Measurements from ENCODE around the gene TIAM1. TPM values are rescaled to one million over a fixed set of nuclear protein-coding genes. Genes with fewer than 3 reads are reported as not detected.

TIAM1 gene
- total and polyA plus RNA-seq, 12 donors: 6.5 to 33.3 (median 15.9) TPM

DNA sequence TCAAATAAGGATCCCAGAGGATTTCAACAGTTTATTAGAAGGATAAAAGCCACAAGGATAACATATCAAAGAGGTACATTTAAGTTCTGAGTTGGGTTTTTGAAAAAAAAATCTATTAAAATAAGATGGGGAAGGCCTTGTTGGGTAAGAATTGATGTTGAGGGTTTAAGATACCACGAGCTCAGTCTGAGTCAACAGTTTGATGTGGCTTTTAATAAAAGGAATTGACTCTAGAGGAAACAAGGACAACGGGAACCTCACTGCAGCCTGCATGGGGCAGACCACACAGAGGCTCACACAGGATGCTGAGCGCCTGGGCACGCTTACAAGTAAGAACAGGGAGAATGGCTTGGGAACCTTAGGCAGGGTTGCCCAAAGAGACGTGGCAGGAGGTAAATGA is 107.5 kb downstream of the TIAM1 start:
- H3K27me3 ChIP-seq: no peaks in the 10 kb centered on the region
- DNase-seq: no peak
- no peak overlapping the region for H3K27ac ChIP-seq
- no peaks in the 10 kb centered on the region for H3K9me3 ChIP-seq (replicated peaks in 1 of 3)
- H3K4me1 ChIP-seq (replicated peaks in 1 of 2): no peaks in the 10 kb centered on the region
- H3K4me3 ChIP-seq: no peak overlapping the region
- intact Hi-C loops (cut with DNase I): no loop called here
- TF ChIP-seq CTCF (IDR thresholded peaks at IDR 0.05): no peak
- TF ChIP-seq POLR2A (IDR thresholded peaks at IDR 0.05): no peak
- H3K36me3 ChIP-seq (replicated peaks in 1 of 2): no peaks in the 10 kb centered on the region
- 78 to 89% (median 81%) methylated on average over 5 of the region's 5 CpGs for WGBS, 4 donors

- DNase-seq: no peak
- intact Hi-C loops (cut with DNase I): no loop called here
- Histone ChIP-seq H3K4me3 (no peak overlapping the region), H3K4me1 (replicated peaks in 1 of 2) (no peaks in the 10 kb centered on the region), H3K27me3 (no peaks in the 10 kb centered on the region), H3K36me3 (replicated peaks in 1 of 2) (no peaks in the 10 kb centered on the region), H3K27ac (no peak overlapping the region), H3K9me3 (replicated peaks in 1 of 3) (no peaks in the 10 kb centered on the region)
- TF ChIP-seq CTCF (IDR thresholded peaks at IDR 0.05) (no peak), POLR2A (IDR thresholded peaks at IDR 0.05) (no peak)
- WGBS, 4 donors: 85 to 94% (median 91%) methylated on average over 6 of the region's 6 CpGs
Observed at GRCh38 chr21:31235671-31236450, 108.2 kb downstream of the TIAM1 start.

- WGBS, 4 donors: 73 to 89% (median 84%) methylated on average over 2 of the region's 2 CpGs
- Histone ChIP-seq H3K27me3 (no peaks in the 10 kb centered on the region), H3K4me3 (no peak overlapping the region), H3K27ac (no peak overlapping the region), H3K4me1 (replicated peaks in 1 of 2) (no peaks in the 10 kb centered on the region), H3K36me3 (replicated peaks in 1 of 2) (no peaks in the 10 kb centered on the region), H3K9me3 (replicated peaks in 1 of 3) (no peaks in the 10 kb centered on the region)
- intact Hi-C loops (cut with DNase I): no loop called here
- no peak for TF ChIP-seq CTCF (IDR thresholded peaks at IDR 0.05)
- TF ChIP-seq POLR2A (IDR thresholded peaks at IDR 0.05): no peak
- DNase-seq: no peak
Observed at GRCh38 chr21:31234936-31235335, 109.1 kb downstream of the TIAM1 start.

DNA sequence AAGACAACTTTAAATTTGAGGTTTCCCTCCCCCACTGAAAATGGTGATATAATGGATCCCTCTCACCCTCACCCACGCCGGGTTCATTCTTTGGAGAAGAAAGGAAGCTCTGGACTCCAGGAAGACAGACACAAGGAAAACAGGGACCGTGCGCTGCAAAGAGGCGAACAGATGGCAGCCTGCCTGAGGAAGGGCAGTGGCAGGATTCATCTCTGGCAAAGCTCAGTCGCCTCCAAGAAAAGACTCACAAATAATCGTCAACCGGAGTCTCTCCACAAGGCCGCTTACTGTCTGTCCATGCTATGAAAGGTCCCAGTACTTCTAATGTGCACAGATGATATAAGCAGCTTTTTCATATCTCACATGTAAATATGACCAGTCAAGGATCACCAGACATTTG is 110.3 kb downstream of the TIAM1 start:
- intact Hi-C loops (cut with DNase I): no loop called here
- H3K36me3 ChIP-seq (replicated peaks in 1 of 2): no peaks in the 10 kb centered on the region
- 85 to 88% (median 87%) methylated on average over 9 of the region's 9 CpGs for WGBS, 4 donors
- H3K27ac ChIP-seq: no peak overlapping the region
- no peaks in the 10 kb centered on the region for H3K27me3 ChIP-seq
- TF ChIP-seq POLR2A (IDR thresholded peaks at IDR 0.05) (no peak), CTCF (IDR thresholded peaks at IDR 0.05) (no peak)
- H3K4me3 ChIP-seq: no peak overlapping the region
- no peaks in the 10 kb centered on the region for H3K4me1 ChIP-seq (replicated peaks in 1 of 2)
- H3K9me3 ChIP-seq (replicated peaks in 1 of 3): no peaks in the 10 kb centered on the region
- DNase-seq: no peak

Measured in adrenal gland (tissue), 12 donors.